Measurements from ENCODE around the gene SPTBN4.
"Not testable (repeated sequence)": the region's sequence is repeated elsewhere in the genome, so short reads cannot be mapped to it uniquely, and the experiment has no call there.

The SPTBN4 gene

DNA sequence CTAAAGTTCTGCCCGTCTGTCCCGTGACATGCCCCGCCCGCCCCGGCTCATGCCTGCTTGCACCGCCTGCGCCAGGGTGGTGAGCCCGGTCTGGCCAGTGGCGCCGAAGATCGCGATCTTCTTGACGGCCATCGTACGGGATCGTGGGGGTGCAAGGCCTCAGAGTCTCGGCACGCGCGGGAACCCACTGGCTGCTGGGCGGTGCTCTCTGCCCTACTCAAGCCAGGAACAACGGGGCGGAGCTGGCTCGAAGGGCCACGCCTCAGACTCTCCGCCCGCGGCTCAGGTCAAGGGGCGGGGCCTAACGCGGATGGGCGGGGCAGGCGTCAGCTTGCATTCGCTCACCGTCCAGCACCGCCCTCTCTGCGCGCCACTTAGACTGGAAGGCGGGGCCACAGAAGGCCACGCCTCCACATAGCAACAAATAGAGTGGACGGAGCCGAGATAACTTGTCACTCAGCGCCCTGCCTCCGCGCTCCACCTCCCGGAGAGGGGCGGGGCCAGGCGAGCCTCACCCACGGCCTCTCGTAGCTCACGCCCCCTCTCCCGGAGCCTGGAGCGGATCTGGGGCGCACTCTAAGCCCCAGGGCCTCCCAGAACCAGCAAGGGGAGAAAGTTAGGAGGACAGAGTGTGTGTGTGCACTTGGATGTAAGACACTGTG, 1.1 kb upstream of the SPTBN4 start, which contains the start of gene BLVRB:
Gene BLVRB (minus strand): TSS at position 189 of the 662 bp plus-strand sequence. CDS start 57 bp downstream, at position 132.
- peak; percentile 100 for DNase-seq

DNA sequence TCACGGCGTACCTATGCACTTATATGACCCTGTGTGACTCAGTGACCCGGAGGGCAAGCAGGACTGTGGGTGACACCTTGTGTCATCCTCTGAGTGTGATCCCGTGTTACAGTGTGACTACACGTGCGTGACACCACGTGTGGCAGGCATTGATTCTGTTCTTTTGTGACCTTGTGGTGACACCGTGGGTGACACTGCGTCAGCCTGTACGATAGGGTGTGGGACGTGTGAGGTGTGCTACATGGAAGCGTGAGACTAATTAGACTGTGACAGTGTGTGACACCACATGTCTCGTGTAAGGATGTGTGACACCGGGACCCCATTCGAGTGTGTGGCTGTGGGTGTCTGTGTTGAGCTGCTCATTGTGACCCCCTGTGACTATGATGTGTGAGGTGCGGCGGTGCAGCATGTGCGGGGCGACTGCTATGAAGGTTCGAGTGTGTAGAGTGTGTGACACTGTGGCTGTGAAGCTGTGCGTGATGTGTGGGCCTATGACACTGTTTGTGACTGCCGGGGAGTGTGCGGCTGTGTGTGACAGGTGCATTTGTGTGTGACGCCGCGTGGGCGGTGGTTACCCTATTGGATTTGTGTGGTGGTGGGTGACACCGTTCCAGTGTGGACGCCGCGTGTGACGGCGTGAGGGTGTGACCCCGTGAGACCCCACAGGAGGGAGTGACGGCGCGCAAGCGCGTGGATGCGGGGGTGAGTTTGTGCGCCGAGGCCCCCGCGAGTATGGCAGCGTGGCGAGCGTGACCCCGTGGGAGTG, 399 bp upstream of the SPTBN4 start:
- DNase-seq: peak; percentile 61

DNA sequence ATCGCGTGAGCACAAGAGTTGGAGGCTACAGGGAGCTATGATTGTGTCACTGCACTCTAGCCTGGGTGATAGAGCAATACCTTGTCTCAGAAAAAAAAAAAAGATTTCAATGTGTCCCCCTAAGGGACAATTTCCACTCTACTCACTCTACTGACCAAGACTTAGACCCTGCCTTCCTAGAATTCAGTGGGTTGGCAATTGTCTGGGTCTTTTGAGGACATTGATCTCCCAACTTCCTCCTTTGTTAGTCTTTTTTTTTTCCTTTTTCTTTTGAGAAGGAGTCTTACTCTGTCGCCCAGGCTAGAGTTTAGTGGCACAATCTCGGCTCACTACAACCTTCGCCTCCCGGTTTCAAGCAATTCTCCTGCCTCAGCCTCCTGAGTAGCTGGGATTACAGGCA, 2.2 kb downstream of the SPTBN4 start:
- DNase-seq: no peak

DNA sequence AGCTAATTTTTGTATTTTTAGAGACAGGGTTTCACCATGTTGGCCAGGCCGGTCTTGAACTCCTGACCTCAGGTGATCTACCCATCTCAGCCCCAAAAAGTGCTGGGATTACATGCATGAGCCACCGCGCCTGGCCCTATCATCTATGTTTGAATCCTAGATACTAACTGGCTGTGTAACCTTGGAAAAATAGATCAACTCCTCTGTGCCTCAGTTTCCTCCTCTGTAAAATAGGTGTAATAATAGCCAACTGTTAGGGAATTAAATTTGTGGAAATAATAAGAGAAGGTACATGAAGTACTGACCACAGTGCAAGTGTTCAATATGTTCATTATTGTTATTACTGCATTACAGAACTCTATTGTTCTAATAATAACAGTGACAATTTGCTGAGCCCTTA, 4.3 kb downstream of the SPTBN4 start:
- DNase-seq: no peak

DNA sequence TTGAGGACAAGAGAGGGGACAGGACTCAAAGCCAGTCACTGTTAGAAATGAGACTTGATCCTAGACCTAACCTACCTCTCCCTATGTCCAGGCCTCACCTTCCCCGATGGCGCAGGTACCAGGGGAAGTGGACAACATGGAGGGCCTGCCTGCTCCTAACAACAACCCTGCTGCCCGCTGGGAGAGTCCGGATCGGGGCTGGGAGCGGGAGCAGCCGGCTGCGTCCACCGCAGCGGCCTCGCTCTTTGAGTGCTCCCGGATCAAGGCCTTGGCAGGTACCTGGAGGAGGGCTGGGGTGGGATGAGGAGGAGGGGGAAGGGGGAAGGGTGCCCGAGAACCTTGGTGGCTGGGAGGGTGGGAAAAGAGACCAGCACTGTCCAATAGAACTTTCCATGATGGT, 5.7 kb downstream of the SPTBN4 start:
- no peak for DNase-seq

DNA sequence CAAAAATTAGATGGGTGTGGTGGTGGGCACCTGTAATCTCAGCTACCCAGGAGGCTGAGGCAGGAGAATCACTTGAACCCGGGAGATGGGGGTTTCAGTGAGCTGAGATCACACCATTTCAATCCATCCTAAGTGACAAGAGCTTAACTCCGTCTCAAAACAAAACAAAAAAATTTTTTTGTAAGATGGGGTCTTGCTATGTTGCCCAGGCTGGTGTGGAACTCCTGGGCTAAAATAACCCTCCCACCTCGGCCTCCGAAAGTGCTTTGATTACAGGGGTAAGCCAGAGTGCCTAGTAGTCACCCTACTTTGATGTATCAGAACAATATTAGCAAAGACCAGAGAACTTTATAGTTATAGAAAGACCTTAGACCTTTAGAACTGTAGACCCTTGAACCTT, 7.9 kb downstream of the SPTBN4 start:
- no peak for DNase-seq

DNA sequence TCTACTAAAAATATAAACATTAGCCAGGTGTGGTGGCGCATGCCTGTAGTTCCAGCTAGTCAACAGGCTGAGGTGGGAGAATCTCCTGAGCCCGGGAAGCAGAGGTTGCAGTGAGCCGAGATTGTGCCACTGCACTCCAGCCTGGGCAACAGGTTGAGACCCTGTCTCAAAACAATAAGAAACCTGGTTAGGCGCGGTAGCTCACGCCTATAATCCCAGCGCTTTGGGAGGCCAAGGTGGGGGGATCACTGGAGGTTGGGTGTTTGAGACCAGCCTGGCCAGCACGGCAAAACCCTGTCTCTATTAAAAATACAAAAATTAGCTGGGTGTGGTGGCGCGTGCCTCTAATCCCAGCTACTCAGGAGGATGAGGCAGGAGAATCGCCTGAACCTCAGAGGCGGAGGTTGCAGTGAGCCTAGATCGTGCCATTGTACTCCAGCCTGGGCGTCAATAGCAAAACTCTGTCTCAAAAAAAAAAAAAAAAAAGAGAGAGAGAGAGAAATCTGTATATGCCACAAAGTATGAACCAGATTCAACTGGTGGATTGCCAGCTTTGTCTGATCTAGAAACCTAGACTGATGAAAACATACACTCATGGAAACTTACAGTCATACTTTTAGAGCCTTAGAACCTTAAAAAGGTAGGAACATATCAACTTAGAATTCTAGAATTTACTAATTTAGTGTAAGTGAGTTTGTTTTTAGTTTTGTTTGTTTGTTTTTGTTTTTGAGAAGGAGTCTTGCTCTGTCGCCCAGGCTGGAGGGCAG, 9.3 kb downstream of the SPTBN4 start:
- not testable (repeated sequence) for DNase-seq

DNA sequence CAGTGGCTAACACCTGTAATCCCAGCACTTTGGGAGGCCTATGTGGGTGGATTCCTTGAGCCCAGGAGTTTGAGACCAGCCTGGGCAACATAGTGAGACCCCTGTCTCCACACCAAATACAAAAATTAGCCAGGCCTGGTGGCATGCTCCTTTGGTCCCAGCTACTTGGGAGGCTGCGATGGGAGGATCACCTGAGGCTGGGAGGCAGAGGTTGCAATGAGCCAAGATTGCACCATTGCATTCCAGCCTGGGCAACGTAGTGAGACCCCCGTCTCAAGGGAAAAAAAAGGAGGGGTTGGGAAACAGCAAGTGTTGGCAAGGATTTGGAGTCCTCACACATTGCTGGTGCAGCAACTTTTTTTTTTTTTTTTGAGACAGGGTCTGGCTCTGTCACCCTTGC, 19.2 kb downstream of the SPTBN4 start:
- no peak for DNase-seq

DNA sequence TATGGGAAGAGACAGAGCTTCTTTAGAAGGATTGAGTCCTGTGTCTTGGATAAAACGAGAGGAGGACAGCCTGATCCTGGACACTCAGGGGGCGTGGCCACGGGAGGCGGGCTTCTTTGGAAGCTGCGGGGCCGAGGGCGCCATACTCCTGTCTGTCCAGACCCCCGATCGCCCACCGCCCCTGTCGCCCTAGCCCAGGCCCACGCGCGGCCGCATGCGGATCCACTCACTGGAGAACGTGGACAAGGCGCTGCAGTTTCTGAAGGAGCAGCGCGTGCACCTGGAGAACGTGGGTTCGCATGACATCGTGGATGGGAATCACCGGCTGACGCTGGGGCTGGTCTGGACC, 23.1 kb downstream of the SPTBN4 start:
- DNase-seq: no peak

DNA sequence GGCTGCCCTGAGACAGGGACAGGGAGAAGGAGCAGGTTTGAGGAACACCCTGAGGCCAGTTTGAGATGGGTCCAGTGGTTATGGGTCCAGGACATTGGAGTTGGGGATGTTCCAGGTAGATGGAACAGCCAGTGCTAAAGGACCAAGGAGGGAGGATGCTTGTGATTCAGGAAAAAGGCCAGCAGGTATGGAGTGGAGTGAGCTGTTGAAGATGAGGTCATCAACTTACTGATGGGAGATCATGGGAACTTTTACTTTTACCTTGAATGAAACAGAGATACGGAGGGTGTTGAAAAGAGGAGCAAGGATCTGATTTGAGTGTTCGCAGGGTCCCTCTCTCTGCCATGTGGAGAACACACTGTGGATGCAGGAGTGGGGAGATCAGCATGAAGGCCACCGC, 25.5 kb downstream of the SPTBN4 start:
- no peak for DNase-seq

DNA sequence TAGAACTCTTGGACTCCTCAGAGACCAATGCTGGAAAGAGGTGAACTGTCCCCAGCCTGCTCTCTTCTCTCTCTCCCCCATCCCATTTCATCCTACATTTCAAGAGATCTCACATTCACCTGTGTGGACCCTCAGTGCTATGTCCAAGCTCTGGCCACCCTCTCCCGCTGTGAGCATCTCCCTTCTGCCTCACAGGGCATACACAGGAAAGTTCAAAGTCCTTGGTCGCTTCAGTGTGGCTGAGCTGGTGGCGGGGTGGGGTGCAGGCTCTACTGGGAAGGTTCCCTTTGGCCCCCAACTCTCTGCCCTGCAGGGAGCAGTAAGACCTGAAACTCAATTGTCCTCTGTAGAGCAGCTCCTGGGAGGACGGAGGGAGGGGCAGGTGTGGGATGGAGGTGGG, 27.0 kb downstream of the SPTBN4 start:
- DNase-seq: no peak

DNA sequence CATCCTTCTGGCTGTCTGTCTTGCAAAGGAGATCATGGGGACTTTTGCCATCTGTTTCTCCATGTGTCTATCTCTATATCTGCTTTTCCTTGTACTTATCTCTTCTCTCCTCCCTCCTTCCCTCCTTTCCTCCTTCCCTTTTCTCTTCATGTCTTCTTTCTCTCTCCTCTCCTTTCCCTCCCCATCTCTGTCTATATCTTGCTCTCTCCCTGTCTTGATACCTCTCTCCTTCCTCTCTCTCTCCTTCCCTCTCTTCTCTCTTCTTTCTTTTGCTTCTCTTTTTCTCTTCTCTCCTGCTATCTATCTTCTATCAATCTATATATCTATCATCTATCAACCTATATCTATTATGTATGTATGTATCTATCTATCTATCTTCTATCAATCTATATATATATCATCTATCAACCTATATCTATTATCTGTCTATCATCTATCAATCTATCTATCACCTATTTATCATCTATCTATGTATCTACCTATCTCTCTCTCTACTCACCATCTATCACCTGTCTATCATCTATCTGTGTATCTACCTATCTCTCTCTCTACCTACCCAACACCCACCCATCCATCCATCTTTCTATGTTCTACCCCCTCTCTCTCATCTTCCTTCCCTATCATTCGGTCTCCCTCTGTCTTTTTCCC, 27.5 kb downstream of the SPTBN4 start:
- no peak for DNase-seq

DNA sequence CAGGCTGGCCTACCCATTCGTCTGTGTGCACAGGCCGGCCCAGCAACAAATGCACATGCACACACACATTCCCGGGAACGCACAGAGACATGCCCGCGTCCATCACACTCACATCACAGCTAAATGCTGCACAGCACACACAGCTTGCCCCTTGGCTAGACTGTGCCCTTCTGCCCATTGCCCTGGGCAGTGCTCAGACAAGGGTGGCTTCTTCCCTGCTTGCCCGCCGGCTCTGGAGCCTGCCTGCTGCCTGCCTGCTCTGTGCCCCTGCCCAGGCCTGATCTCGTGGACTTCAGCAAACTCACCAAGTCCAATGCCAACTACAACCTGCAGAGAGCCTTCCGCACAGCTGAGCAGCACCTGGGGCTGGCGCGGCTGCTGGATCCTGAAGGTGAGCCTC, 30.4 kb downstream of the SPTBN4 start:
- DNase-seq: no peak

DNA sequence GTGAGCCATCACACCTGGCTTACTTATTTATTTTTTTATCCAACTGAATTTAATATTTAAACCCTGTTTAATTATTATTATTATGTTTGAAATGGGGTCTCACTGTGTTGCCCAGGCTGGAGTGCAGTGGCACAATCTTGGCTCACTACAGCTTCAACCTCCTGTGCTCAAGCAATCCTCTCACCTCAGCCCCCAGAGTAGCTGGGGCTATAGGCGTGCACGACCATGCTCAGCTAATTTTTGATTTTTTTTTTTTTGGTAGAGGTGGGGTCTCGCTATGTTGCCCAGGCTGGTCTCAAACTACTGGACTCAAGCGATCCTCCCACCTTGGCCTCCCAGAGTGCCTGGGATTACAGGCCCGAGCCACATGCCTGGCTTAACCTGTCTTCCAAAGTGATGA, 32.5 kb downstream of the SPTBN4 start:
- no peak for DNase-seq

DNA sequence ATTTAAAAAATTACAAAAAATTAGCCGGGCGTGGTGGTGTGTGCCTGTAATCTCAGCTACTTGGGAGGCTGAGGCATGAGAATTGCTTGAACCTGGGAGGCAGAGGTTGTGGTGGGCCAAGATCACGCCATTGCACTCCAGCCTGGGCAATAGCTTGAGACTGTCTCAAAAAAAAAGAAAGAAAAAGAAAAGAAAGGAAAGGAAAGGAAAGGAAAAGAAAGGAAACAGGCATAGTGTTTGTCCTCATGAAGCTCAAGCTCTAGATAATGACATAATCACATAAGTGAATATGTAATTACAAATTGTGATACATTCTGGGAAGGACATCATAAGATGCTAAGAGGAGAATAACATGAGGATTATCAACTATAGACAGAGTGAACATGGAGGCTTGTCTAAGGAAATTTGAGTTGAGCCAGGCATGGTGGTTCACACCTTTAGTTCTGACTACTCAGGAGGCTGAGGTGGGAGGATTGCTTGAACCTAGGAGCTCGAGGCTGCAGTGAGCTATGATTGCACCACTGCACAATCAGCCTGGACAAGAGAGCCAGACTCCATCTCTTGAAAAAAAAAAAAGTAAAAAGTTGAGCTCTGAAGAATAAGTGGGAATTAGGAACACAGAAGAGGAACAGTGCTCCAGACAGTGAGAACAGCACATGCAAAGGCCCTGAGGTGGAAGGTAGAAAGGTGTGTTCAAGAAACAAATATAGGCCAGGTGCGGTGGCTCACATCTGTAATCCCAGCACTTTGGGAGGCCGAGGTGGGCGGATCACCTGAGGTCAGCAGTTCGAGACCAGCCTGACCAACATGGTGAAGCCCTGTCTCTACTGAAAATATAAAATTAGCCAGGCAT, 34.1 kb downstream of the SPTBN4 start:
- not testable (repeated sequence) for DNase-seq

DNA sequence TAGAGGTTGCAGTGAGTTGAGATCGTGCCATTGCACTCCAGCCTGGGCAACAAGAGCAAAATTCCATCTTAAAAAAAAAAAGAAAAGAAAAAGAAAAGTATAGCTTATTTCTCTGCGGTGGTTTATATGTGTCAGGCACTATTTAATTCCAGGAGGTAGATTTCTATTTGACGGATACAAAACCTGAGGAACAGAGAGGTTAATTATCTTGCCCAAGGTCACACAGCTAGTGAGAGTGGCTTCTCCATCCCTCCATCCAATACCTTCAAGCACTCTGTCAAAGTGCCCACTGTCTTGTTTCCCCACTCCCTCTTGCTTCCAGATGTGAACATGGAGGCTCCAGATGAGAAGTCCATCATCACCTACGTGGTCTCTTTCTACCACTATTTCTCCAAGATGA, 34.8 kb downstream of the SPTBN4 start:
- no peak for DNase-seq

DNA sequence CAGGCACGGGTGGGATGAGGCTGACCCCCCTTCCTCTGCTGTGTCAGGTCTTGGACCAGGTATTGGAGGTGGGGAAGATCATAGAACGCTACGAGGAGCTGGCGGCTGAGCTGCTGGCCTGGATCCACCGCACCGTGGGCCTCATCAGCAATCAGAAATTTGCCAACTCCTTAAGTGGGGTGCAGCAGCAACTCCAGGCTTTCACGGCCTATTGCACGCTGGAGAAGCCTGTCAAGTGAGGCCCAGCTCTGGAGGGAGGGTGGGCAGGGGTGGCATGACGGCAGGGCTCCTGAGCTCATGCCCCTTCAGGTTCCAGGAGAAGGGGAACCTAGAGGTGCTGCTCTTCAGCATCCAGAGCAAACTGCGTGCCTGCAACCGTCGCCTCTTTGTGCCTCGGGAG, 35.3 kb downstream of the SPTBN4 start:
- DNase-seq: no peak

DNA sequence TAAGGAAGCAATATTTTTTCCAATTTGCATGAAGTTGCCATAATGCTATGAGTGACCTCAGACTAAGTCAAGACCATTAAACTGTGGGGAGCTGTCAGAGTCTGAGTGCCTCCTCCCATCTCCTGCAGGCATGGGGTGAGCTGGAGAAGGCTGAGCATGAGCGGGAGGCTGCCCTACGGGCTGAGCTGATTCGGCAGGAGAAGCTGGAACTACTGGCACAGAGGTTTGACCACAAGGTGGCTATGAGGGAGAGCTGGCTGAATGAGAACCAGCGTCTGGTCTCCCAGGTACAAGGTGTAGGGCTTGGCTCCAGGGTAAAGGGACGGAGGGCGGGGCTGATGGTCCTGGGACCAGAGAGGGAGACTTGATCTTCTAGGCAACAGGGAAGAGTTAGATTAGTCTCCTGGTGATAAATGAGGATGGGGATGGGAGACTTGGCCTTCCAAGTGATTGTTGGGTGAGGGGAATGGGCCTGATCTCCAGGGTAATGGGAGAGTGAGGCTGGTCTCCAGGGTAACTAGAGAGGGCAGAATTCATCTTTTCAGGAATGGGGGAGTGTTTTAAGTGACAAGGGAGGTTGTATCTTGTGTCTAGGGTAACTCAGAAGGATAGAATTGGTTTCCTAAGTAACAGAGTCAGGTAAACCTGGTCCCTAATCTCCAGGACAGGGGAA, 36.0 kb downstream of the SPTBN4 start:
- no peak for DNase-seq

DNA sequence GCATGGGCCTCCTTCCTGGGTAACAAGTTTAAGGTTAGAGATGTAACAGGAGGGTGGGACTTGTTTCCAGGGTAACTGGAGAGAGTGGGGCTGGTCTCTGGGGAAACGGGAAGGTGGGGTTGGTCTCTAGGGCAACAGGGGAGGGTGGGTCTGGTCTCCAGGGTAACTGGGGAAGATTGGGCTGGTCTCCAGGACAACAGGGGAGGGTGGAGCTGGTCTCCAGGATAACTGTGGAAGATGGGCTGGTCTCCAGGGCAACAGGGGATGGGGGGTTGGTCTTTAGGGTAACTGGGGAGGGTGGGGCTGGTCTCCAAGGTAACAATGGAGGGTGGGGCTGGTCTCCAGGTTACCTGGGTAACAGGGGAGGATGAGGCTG, 36.5 kb downstream of the SPTBN4 start:
- no peak for DNase-seq

DNA sequence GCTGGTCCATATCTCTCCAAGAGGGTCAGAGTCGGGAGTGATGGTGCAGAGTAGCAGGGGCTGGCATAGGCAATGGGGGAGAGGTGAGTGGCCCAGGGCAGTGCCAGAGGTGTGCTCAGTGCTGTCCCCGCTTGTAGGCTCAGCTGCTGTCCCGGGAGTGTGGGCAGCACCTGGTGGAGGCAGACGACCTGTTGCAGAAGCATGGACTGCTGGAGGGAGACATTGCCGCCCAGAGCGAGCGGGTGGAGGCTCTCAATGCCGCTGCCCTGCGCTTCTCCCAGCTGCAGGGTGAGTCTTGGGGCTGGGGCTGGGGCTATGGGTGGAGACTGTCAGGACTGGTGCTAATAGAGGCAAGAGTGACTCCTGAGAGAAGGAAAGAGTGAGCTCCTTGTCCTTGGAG, 39.3 kb downstream of the SPTBN4 start:
- no peak for DNase-seq

DNA sequence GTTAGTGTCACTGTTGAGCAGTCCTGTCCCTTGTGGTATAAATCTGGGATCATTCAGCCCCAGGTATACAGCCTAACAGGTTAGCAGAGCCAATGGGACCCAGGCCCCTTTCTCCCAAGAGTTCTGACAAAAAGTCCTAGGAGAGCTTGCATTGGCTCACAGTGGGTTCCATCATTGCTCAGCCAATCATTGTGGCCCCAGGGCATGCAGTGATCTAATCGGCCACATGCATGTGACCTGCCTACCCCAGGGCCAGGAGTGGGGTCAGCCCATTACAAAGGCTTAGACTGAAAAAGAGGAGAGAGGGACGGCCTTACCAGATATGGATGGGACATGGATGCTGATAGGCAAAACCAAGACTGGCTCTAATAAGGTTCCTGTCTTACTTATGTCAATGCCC, 41.1 kb downstream of the SPTBN4 start:
- DNase-seq: no peak

DNA sequence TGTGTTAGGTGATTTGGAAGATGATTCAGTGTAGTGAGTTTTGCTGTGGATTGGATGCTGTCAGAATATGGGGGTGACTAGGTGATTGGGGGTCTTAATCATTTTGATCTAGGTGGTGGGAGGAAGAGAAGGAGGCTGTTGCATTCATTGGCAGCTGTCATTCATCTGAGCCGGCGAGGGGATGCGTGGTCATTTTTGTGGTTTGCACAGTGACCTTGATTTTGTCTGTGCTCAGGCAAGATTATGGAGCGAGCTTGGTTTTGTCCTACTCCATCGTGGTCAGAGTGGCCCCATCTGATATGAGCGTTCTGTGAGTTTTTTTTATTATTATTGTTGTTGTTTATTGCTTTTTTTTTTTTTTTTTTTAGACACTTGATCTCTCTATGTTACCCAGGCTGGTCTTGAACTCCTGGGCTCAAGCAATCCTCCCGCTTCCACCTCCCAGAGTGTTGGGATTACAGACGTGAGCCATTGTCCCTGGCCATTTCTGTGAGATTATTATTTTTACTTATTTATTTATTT, 42.0 kb downstream of the SPTBN4 start:
- DNase-seq: no peak

Data from activated CD4-positive, alpha-beta T cell treated with anti-CD3 and anti-CD28 coated beads, Interleukin-2, amount 50 U/mL, for 1 hour (primary cell).